Body of pancreas (tissue), 4 donors: ENCODE results near the gene CDH4.

Source experiments
- CTCF ChIP-seq, 7 experiments: fragments of 450-650 bp in 4 of 7; fragments of 200-600 bp in 3 of 7; sonication (generic) in 3 of 7; IDR thresholded peaks; one replicate each; pipeline ENCODE4 v1.5.1; 2016 to 2019; ENCODE audit warnings: antibody characterized with exemption in 7 of 7
- POLR2A ChIP-seq, 3 donors: fragments of 450-650 bp; IDR thresholded peaks; one replicate each; pipeline ENCODE4 v1.6.1; 2016; ENCODE audit warnings: antibody characterized with exemption in 3 of 3, mild to moderate bottlenecking in 2 of 3

DNA sequence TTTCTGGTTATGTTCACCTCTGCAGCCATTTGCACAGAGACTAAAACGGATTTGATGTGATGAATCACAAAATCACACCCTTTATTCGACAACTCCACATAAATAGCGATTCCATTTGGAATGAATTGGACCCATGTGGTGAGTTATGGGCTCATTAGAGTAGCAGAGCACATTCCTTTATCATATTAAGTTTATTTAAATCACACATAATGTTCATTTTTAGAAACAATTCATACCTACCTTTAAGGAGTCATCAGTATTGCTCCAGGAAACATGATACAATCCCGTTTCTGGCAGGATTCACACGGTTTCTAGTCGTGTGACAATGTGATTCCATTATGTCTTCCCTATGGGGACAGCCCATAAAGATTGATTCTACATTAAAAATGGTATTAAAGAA lies 303.5 kb downstream of the CDH4 start:
- no peak for TF ChIP-seq POLR2A (IDR thresholded peaks at IDR 0.05)
- no peak for TF ChIP-seq CTCF (IDR thresholded peaks at IDR 0.05)
